GM23338 (cell line): ENCODE data around the gene NEURL1B. TPM values are rescaled to one million over a fixed set of nuclear protein-coding genes. Genes with fewer than 3 reads are reported as not detected.
A peak's percentile ranks its signal among the peaks of the same experiment; 100 is the strongest.

Experiments used
- ATAC-seq: fragments of 200-7000 bp; cut with Tn5 transposase; 3 replicates; pipeline ENCODE4 v1.9.1; 2020
- DNase-seq: peaks from one replicate; pipeline ENCODE4 v3.0.0-alpha.2; 2015; ENCODE audit warnings: low spot score
- H2AFZ ChIP-seq: fragments of 200-600 bp; sonication (generic); 2 replicates; pipeline ENCODE4 v1.8.0; 2016; ENCODE audit warnings: antibody characterized with exemption, mild to moderate bottlenecking, moderate library complexity
- H3F3A ChIP-seq: fragments of 200-600 bp; sonication (generic); replicated peaks from 2 replicates; pipeline ENCODE4 v1.8.0; 2017; ENCODE audit warnings: antibody characterized with exemption, mixed run types, low read depth
- H3K27ac ChIP-seq: fragments of 200-600 bp; sonication (generic); 2 replicates; pipeline ENCODE4 v1.6.1; 2016; ENCODE audit warnings: low read depth
- H3K27me3 ChIP-seq: fragments of 200-600 bp; sonication (generic); 2 replicates; pipeline ENCODE4 v1.8.0; 2016; ENCODE audit warnings: mild to moderate bottlenecking, mixed run types, moderate library complexity; ENCODE audit not compliant: insufficient read depth
- H3K36me3 ChIP-seq: fragments of 200-600 bp; sonication (generic); 2 replicates; pipeline ENCODE4 v1.8.0; 2016; ENCODE audit warnings: mild to moderate bottlenecking; ENCODE audit not compliant: insufficient read depth
- H3K4me1 ChIP-seq: fragments of 200-600 bp; sonication (generic); 2 replicates; pipeline ENCODE4 v1.8.0; 2016; ENCODE audit warnings: mild to moderate bottlenecking, moderate library complexity; ENCODE audit not compliant: insufficient read depth
- H3K4me2 ChIP-seq: fragments of 200-600 bp; sonication (generic); 2 replicates; pipeline ENCODE4 v1.7.1; 2017; ENCODE audit warnings: mixed run types
- H3K4me3 ChIP-seq: fragments of 200-600 bp; sonication (generic); 2 replicates; pipeline ENCODE4 v1.6.1; 2016; ENCODE audit warnings: mixed run types
- H3K79me2 ChIP-seq: fragments of 200-600 bp; sonication (generic); replicated peaks from 2 replicates; pipeline ENCODE4 v1.8.0; 2017; ENCODE audit warnings: mild to moderate bottlenecking; ENCODE audit not compliant: insufficient read depth
- H3K9me2 ChIP-seq: fragments of 200-600 bp; sonication (generic); 2 replicates; pipeline ENCODE4 v1.8.0; 2017; ENCODE audit not compliant: insufficient read depth
- H4K20me1 ChIP-seq: fragments of 200-600 bp; sonication (generic); replicated peaks from 2 replicates; pipeline ENCODE4 v1.8.0; 2017; ENCODE audit warnings: mild to moderate bottlenecking; ENCODE audit not compliant: insufficient read depth
- H3K27ac Mint-ChIP-seq: 2 replicates; pipeline ENCODE4 v1.8.0; 2020; ENCODE audit warnings: inconsistent platforms, mild to moderate bottlenecking, moderate library complexity, mixed read lengths
- H3K27me3 Mint-ChIP-seq: 3 replicates; pipeline ENCODE4 v1.8.0; 2022; ENCODE audit warnings: low read depth, mild to moderate bottlenecking, moderate library complexity, mixed read lengths, inconsistent platforms; ENCODE audit not compliant: insufficient read depth, poor library complexity
- H3K36me3 Mint-ChIP-seq: 3 replicates; pipeline ENCODE4 v1.8.0; 2021; ENCODE audit warnings: low read depth, mild to moderate bottlenecking, inconsistent platforms, moderate library complexity, mixed read lengths
- H3K4me1 Mint-ChIP-seq: 3 replicates; pipeline ENCODE4 v1.8.0; 2020; ENCODE audit warnings: mild to moderate bottlenecking, inconsistent platforms, mixed read lengths
- H3K4me3 Mint-ChIP-seq: 3 replicates; pipeline ENCODE4 v1.8.0; 2021; ENCODE audit warnings: moderate library complexity, mild to moderate bottlenecking, inconsistent platforms, mixed read lengths
- H3K9me3 Mint-ChIP-seq: 3 replicates; pipeline ENCODE4 v1.8.0; 2020; ENCODE audit warnings: moderate library complexity, mild to moderate bottlenecking, inconsistent platforms, mixed read lengths
- CREB1 ChIP-seq: fragments of 250-450 bp; sonication (Bioruptor Pico); IDR thresholded peaks from 2 replicates; pipeline ENCODE4 v1.5.0; 2020; ENCODE audit warnings: low read depth, mild to moderate bottlenecking, moderate library complexity
- EZH2 ChIP-seq: fragments of 200-600 bp; sonication (generic); IDR thresholded peaks from one replicate; pipeline ENCODE4 v1.8.0; 2017; ENCODE audit warnings: antibody characterized with exemption, mild to moderate bottlenecking, low read depth; ENCODE audit not compliant: unreplicated experiment
- EZH2phosphoT487 ChIP-seq: fragments of 200-600 bp; sonication (generic); IDR thresholded peaks from one replicate; pipeline ENCODE4 v1.8.1; 2018; ENCODE audit warnings: antibody characterized with exemption; ENCODE audit not compliant: unreplicated experiment
- STAT1 ChIP-seq: IDR thresholded peaks from one replicate; pipeline ENCODE4 v1.6.1; 2016; ENCODE audit warnings: antibody characterized with exemption; ENCODE audit not compliant: unreplicated experiment
- ZNF114 ChIP-seq: fragments of 250-450 bp; sonication (Bioruptor Pico); IDR thresholded peaks from 2 replicates; pipeline ENCODE4 v1.5.0; 2020; ENCODE audit warnings: mild to moderate bottlenecking, moderate library complexity
- ZNF331 ChIP-seq: fragments of 250-450 bp; sonication (Bioruptor Pico); IDR thresholded peaks from 2 replicates; pipeline ENCODE4 v1.5.0; 2020; ENCODE audit warnings: low read depth, mild to moderate bottlenecking, moderate library complexity
- ZNF462 ChIP-seq: fragments of 250-450 bp; sonication (Bioruptor Pico); IDR thresholded peaks from 2 replicates; pipeline ENCODE4 v1.5.0; 2020; ENCODE audit warnings: mild to moderate bottlenecking, moderate library complexity
- polyA plus RNA-seq: library from polyadenylated mRNA; unstranded; fragments of >200 nt; fragmentation: Nextera tagmentation; extraction: Ambion mirVana; gene quantifications from 2 replicates; pipeline ENCODE4 v1.2.1, GENCODE V29; 2016
- total RNA-seq: library from RNA; depleted of rRNA; stranded (reverse); fragments of >200 nt; shearing (Covaris generic); gene quantifications from 2 replicates; pipeline ENCODE4 v1.2.3, GENCODE V29; 2014
- TF ChIP-seq, protein P1 (sequence below), 2 experiments: fragments of 200-600 bp in 1 of 2; sonication (generic) in 1 of 2; conservative IDR thresholded peaks; 2 replicates each; pipeline versions ENCODE4 v1.5.1 to v1.6.1; 2016 to 2017; ENCODE audit warnings: antibody characterized with exemption in 2 of 2, low read depth in 2 of 2, mild to moderate bottlenecking in 2 of 2, moderate library complexity in 1 of 2

Gene NEURL1B
- total and polyA plus RNA-seq, 2 experiments from 2014 or later = 1.9 to 13.3 TPM

DNA sequence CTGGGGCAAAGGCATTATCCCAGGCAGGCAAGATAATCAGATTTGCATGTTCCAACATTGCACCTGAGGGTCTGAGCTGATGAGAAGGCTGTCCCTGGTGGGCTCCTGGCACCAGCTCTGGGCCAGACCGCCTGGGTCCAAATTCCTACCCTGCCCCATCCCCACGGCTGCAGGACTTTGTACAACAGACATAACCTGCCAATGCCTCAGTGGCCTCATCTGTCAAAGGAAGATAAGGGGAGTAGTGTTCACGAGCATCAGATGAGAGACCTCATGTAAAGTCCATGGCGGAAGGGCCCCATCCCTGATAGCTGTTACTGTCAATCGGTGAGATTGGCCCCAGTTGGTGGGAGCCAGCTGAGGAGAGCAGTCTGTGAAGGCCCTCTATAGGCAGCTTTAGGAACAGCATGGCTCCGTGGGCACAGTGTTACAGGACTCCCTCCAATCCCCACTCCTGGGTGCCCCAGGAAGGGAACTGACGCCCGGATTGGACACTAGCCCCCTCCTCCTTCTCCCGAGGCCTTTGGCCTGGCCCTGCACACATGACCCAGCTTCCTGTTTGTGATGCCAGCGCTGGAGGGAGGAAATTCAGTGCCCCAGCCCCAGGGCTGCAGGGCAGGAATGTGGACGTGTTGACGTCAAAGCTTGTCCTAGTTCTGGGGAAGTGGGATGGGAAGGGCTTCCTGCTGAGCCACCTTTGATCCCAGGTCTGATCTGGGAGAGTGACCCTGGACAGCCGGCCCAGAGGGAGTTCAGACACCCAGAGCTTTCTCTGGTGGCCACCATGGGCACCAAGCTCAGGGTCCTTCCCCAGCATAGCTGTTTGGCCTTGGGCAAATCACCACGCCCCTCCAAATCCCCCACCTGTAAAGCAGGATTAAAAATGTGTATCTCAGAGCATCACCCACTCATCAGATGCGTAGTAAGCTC, 73.7 kb downstream of the NEURL1B start:
- no peaks in the 10 kb centered on the region for H3K36me3 Mint-ChIP-seq
- H3K4me3 Mint-ChIP-seq = no peak overlapping the region
- H3K36me3 ChIP-seq = no peaks in the 10 kb centered on the region
- peaks cover 2% of the 10 kb centered on the region; the same call in 1 of the 3 replicates for H3K4me1 Mint-ChIP-seq
- H3K27me3 ChIP-seq = peaks cover 12% of the 10 kb centered on the region; the same call in 1 of the 2 replicates
- peak; percentile 89 for DNase-seq
- no peak overlapping the region for H3K4me2 ChIP-seq
- H3K9me3 Mint-ChIP-seq = no peaks in the 10 kb centered on the region
- no peak overlapping the region for H3K27ac ChIP-seq
- H3K79me2 ChIP-seq = no peaks in the 10 kb centered on the region
- peak; percentile 79 for ATAC-seq
- H3K4me1 ChIP-seq = peaks cover 4% of the 10 kb centered on the region; the same call in 1 of the 2 replicates
- H3K4me3 ChIP-seq = no peak overlapping the region
- H3K9me2 ChIP-seq = 0 out of 2 replicates have a peak, but pooled peaks cover 6% of the 10 kb centered on the region
- H3K27me3 Mint-ChIP-seq = peaks cover 17% of the 10 kb centered on the region
- TF ChIP-seq, protein P1, sequence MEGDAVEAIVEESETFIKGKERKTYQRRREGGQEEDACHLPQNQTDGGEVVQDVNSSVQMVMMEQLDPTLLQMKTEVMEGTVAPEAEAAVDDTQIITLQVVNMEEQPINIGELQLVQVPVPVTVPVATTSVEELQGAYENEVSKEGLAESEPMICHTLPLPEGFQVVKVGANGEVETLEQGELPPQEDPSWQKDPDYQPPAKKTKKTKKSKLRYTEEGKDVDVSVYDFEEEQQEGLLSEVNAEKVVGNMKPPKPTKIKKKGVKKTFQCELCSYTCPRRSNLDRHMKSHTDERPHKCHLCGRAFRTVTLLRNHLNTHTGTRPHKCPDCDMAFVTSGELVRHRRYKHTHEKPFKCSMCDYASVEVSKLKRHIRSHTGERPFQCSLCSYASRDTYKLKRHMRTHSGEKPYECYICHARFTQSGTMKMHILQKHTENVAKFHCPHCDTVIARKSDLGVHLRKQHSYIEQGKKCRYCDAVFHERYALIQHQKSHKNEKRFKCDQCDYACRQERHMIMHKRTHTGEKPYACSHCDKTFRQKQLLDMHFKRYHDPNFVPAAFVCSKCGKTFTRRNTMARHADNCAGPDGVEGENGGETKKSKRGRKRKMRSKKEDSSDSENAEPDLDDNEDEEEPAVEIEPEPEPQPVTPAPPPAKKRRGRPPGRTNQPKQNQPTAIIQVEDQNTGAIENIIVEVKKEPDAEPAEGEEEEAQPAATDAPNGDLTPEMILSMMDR (conservative IDR thresholded peaks at IDR 0.05; ENCODE audit: low read depth in 2 of 2) = peak; percentile 70 to 82
- no peak for TF ChIP-seq ZNF114 (CRISPR knock-in tag)
- H3F3A ChIP-seq = no peaks in the 10 kb centered on the region
- no peak overlapping the region for H3K27ac Mint-ChIP-seq
- no peak overlapping the region for H2AFZ ChIP-seq
- no peaks in the 10 kb centered on the region for H4K20me1 ChIP-seq

DNA sequence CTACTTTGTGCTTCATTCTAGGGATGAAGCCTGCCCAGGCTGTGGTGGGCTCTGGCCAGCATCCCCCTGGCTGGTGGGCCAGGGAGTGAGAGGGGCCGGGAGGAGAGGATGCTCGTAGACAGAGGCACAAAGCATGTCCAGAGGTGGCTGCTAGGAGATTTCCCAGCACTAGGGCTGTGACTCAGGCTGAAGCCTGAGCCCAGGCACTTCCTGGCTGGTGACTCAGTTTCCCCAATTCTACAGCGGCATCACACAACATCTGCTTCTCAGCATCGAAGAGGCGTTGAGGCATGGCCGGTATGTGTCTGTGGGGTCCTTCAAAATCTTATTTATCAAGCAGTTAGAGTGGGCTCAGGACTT, 74.3 kb downstream of the NEURL1B start:
- Histone ChIP-seq H3K27ac (no peak overlapping the region), H3K4me2 (no peak overlapping the region), H3K9me2 (0 out of 2 replicates have a peak, but pooled peaks cover 6% of the 10 kb centered on the region), H2AFZ (no peak overlapping the region), H3K4me1 (peaks cover 4% of the 10 kb centered on the region; the same call in 1 of the 2 replicates), H3K27me3 (peaks cover 12% of the 10 kb centered on the region; the same call in 1 of the 2 replicates), H4K20me1 (no peaks in the 10 kb centered on the region), H3K36me3 (no peaks in the 10 kb centered on the region), H3K4me3 (no peak overlapping the region), H3K79me2 (no peaks in the 10 kb centered on the region), H3F3A (no peaks in the 10 kb centered on the region)
- H3K4me1 Mint-ChIP-seq = peaks cover 2% of the 10 kb centered on the region; the same call in 1 of the 3 replicates
- no peak overlapping the region for H3K27ac Mint-ChIP-seq
- ATAC-seq (no peak), DNase-seq (no peak)
- no peaks in the 10 kb centered on the region for H3K9me3 Mint-ChIP-seq
- no peak overlapping the region for H3K4me3 Mint-ChIP-seq
- no peaks in the 10 kb centered on the region for H3K36me3 Mint-ChIP-seq
- peaks cover 17% of the 10 kb centered on the region for H3K27me3 Mint-ChIP-seq
- TF ChIP-seq CREB1 = no peak
- TF ChIP-seq ZNF462 (CRISPR knock-in tag) = no peak
- TF ChIP-seq, protein P1 (conservative IDR thresholded peaks at IDR 0.05; ENCODE audit: low read depth in 2 of 2) = no peak
- TF ChIP-seq EZH2 = no peak
- no peak for TF ChIP-seq STAT1
- TF ChIP-seq EZH2phosphoT487 = no peak
- no peak for TF ChIP-seq ZNF114 (CRISPR knock-in tag)
- TF ChIP-seq ZNF331 (CRISPR knock-in tag) = no peak
